H1 (cell line): ENCODE measurements around the gene HLX. TPM values are rescaled to one million over a fixed set of nuclear protein-coding genes. Genes with fewer than 3 reads are reported as not detected.

Experiments
- CTCF ChIA-PET: fragments of 300-600 bp; sonication (Branson Sonifier 250); formaldehyde crosslinking; loops from one replicate; lab custom pipeline; 2021; ENCODE audit not compliant: partially characterized antibody; lab: Charles Lee
- POLR2A ChIA-PET: fragments of 300-600 bp; sonication (Branson Sonifier 250); formaldehyde crosslinking; loops from one replicate; lab custom pipeline; 2021; ENCODE audit warnings: inconsistent platforms; ENCODE audit not compliant: partially characterized antibody; lab: Charles Lee
- DNase-seq, 2 experiments: peaks; one replicate each; pipeline versions ENCODE4 v3.0.0 to v3.0.0-alpha.2; 2010 to 2022; ENCODE audit warnings: low spot score in 2 of 2, low read depth in 1 of 2, mixed read lengths in 1 of 2
- FAIRE-seq: peaks from 2 replicates; lab custom pipeline; 2011; peaks lifted over from hg19 to GRCh38; lab: Jason Lieb, UNC
- H2AFZ ChIP-seq: 2 replicates; pipeline ENCODE4 v1.8.1; 2012; ENCODE audit warnings: low read length, inconsistent platforms
- H2AK5ac ChIP-seq: 2 replicates; pipeline ENCODE4 v1.6.1; 2013; ENCODE audit warnings: low read depth, low read length
- H2BK120ac ChIP-seq: replicated peaks from 2 replicates; pipeline ENCODE3; 2013; ENCODE audit warnings: low read depth, low read length, inconsistent platforms
- H2BK12ac ChIP-seq: 2 replicates; pipeline ENCODE4 v1.6.1; 2013; ENCODE audit warnings: low read depth, low read length
- H2BK15ac ChIP-seq: 2 replicates; pipeline ENCODE4 v1.6.1; 2013; ENCODE audit warnings: low read length
- H2BK20ac ChIP-seq: 2 replicates; pipeline ENCODE4 v1.6.1; 2013; ENCODE audit warnings: low read length
- H2BK5ac ChIP-seq: 2 replicates; pipeline ENCODE4 v1.6.1; 2013; ENCODE audit warnings: low read depth, low read length
- H3K14ac ChIP-seq: 2 replicates; pipeline ENCODE4 v1.6.1; 2013; ENCODE audit warnings: inconsistent platforms; ENCODE audit not compliant: insufficient read length
- H3K18ac ChIP-seq: 2 replicates; pipeline ENCODE4 v1.6.1; 2013; ENCODE audit warnings: low read length; ENCODE audit errors: extremely low read depth
- H3K23ac ChIP-seq: 2 replicates; pipeline ENCODE4 v1.6.1; 2013; ENCODE audit warnings: inconsistent platforms; ENCODE audit not compliant: insufficient read length
- H3K23me2 ChIP-seq: 2 replicates; pipeline ENCODE4 v1.6.1; 2013; ENCODE audit warnings: low read depth, low read length
- H3K27ac ChIP-seq: 2 replicates; pipeline ENCODE4 v1.6.1; 2011; ENCODE audit warnings: low read depth, low read length, inconsistent platforms
- H3K27me3 ChIP-seq, 4 experiments: replicated peaks in 1 of 4; 1 replicate in 1 of 4; 2 replicates in 3 of 4; pipeline versions ENCODE4 v1.6.1 to v1.8.1; 2011 to 2013; ENCODE audit warnings: low read length in 3 of 4, mild to moderate bottlenecking in 3 of 4, inconsistent platforms in 2 of 4, mixed read lengths in 2 of 4, moderate library complexity in 1 of 4; ENCODE audit not compliant: control insufficient read depth in 3 of 4, insufficient read depth in 3 of 4; ENCODE audit errors: extremely low read depth in 1 of 4
- H3K36me3 ChIP-seq, 4 experiments: 2 replicates each; pipeline versions ENCODE4 v1.6.1 to v1.8.1; 2011 to 2013; ENCODE audit warnings: mild to moderate bottlenecking in 4 of 4, low read length in 3 of 4, moderate library complexity in 2 of 4, control low read depth in 1 of 4, inconsistent platforms in 1 of 4; ENCODE audit not compliant: insufficient read depth in 4 of 4, control insufficient read depth in 2 of 4
- H3K4ac ChIP-seq: replicated peaks from 2 replicates; pipeline ENCODE3; 2013; ENCODE audit warnings: low read length, low read depth, mixed read lengths, inconsistent platforms; ENCODE audit not compliant: insufficient read length
- H3K4me1 ChIP-seq, 4 experiments: replicated peaks in 1 of 4; 1 replicate in 1 of 4; 2 replicates in 3 of 4; pipeline versions ENCODE4 v1.6.1 to v1.8.1; 2011 to 2013; ENCODE audit warnings: low read length in 3 of 4, inconsistent platforms in 2 of 4, mixed read lengths in 1 of 4; ENCODE audit not compliant: insufficient read depth in 4 of 4, control insufficient read depth in 3 of 4
- H3K4me2 ChIP-seq, 2 experiments: 2 replicates each; pipeline versions ENCODE4 v1.6.1 to v1.8.1; 2011 to 2013; ENCODE audit warnings: low read depth in 2 of 2, low read length in 2 of 2, control low read depth in 1 of 2, inconsistent platforms in 1 of 2, mild to moderate bottlenecking in 1 of 2; ENCODE audit not compliant: insufficient read depth in 1 of 2
- H3K4me3 ChIP-seq, 4 experiments: fragments of 200-600, 300-600 bp in 1 of 4; sonication (generic), shearing (Covaris generic), sonication (Bioruptor Twin) in 1 of 4; 2 replicates each; pipeline versions ENCODE4 v1.5.1 to v1.8.1; 2011 to 2016; ENCODE audit warnings: low read length in 4 of 4, low read depth in 3 of 4, control low read depth in 2 of 4, inconsistent platforms in 2 of 4, mild to moderate bottlenecking in 2 of 4, mixed read lengths in 1 of 4, moderate library complexity in 1 of 4; ENCODE audit not compliant: insufficient read depth in 2 of 4; ENCODE audit errors: extremely low read depth in 1 of 4
- H3K56ac ChIP-seq: replicated peaks from 2 replicates; pipeline ENCODE3; 2013; ENCODE audit warnings: low read depth, mild to moderate bottlenecking, mixed read lengths, low read length, inconsistent platforms; ENCODE audit not compliant: insufficient read length
- H3K79me1 ChIP-seq: 2 replicates; pipeline ENCODE4 v1.6.1; 2013; ENCODE audit warnings: low read depth, low read length, control low read depth
- H3K79me2 ChIP-seq, 2 experiments: 2 replicates each; pipeline versions ENCODE4 v1.6.1 to v1.8.1; 2012 to 2013; ENCODE audit warnings: low read length in 2 of 2, mild to moderate bottlenecking in 2 of 2, inconsistent platforms in 1 of 2; ENCODE audit not compliant: insufficient read depth in 2 of 2, control insufficient read depth in 1 of 2
- H3K9ac ChIP-seq, 4 experiments: replicated peaks in 1 of 4; 1 replicate in 1 of 4; 2 replicates in 3 of 4; pipeline versions ENCODE4 v1.6.1 to v1.8.1; 2011 to 2013; ENCODE audit warnings: low read depth in 3 of 4, low read length in 3 of 4, control low read depth in 2 of 4, mild to moderate bottlenecking in 2 of 4, moderate library complexity in 2 of 4, inconsistent platforms in 1 of 4; ENCODE audit errors: extremely low read depth in 1 of 4
- H3K9me3 ChIP-seq, 2 experiments: 2 replicates each; pipeline versions ENCODE4 v1.6.1 to v1.8.1; 2012 to 2013; ENCODE audit warnings: mild to moderate bottlenecking in 2 of 2, moderate library complexity in 2 of 2, control low read depth in 1 of 2, inconsistent platforms in 1 of 2, low read depth in 1 of 2, low read length in 1 of 2, mixed read lengths in 1 of 2; ENCODE audit not compliant: insufficient read depth in 2 of 2
- H4K20me1 ChIP-seq, 2 experiments: replicated peaks in 1 of 2; 2 replicates each; pipeline versions ENCODE3 to v1.8.1; 2011 to 2013; ENCODE audit warnings: inconsistent platforms in 2 of 2, low read length in 2 of 2, mild to moderate bottlenecking in 1 of 2; ENCODE audit not compliant: insufficient read depth in 2 of 2, control insufficient read depth in 1 of 2
- H4K5ac ChIP-seq: 2 replicates; pipeline ENCODE4 v1.6.1; 2013; ENCODE audit warnings: low read length, low read depth, mixed read lengths, inconsistent platforms; ENCODE audit not compliant: insufficient read length
- H4K8ac ChIP-seq: 2 replicates; pipeline ENCODE4 v1.8.0; 2013; ENCODE audit warnings: mild to moderate bottlenecking, moderate library complexity, low read length, inconsistent platforms; ENCODE audit not compliant: insufficient read depth; ENCODE audit errors: extremely low read depth
- H4K91ac ChIP-seq: replicated peaks from 2 replicates; pipeline ENCODE3; 2013; ENCODE audit warnings: low read length, mixed read lengths, inconsistent platforms; ENCODE audit not compliant: insufficient read length
- CBX8 ChIP-seq: fragments of 300-800, 300-1000 bp; sonication (generic); IDR thresholded peaks from 2 replicates; pipeline ENCODE4 v1.7.1; 2016; ENCODE audit warnings: low read depth, low read length, borderline replicate concordance
- EGR1 ChIP-seq: IDR thresholded peaks from 2 replicates; pipeline ENCODE4 v1.6.1; 2011; ENCODE audit warnings: low read depth, low read length, borderline replicate concordance
- FOSL1 ChIP-seq: IDR thresholded peaks from 2 replicates; pipeline ENCODE4 v1.6.1; 2011; ENCODE audit warnings: mild to moderate bottlenecking, low read depth, low read length, moderate library complexity; ENCODE audit not compliant: insufficient read depth
- HDAC2 ChIP-seq, 2 experiments: fragments of 300-600 bp in 1 of 2; sonication (generic) in 1 of 2; IDR thresholded peaks; 2 replicates each; pipeline ENCODE4 v1.6.1; 2011 to 2012; ENCODE audit warnings: low read depth in 2 of 2, low read length in 2 of 2, mild to moderate bottlenecking in 2 of 2, moderate library complexity in 2 of 2, borderline replicate concordance in 1 of 2, inconsistent platforms in 1 of 2
- MAFK ChIP-seq: IDR thresholded peaks from 2 replicates; pipeline ENCODE4 v1.6.1; 2012; ENCODE audit warnings: low read depth, mild to moderate bottlenecking, improper control_type of control experiment, low read length
- NANOG ChIP-seq: IDR thresholded peaks from 2 replicates; pipeline ENCODE4 v1.6.1; 2011; ENCODE audit warnings: low read length, low read depth, mild to moderate bottlenecking, inconsistent platforms; ENCODE audit not compliant: insufficient read depth, poor library complexity, severe bottlenecking
- RAD21 ChIP-seq, 2 experiments: IDR thresholded peaks in 1 of 2; conservative IDR thresholded peaks in 1 of 2; 2 replicates each; pipeline ENCODE4 v1.6.1; 2011; ENCODE audit warnings: low read depth in 2 of 2, low read length in 2 of 2, improper control_type of control experiment in 1 of 2, inconsistent platforms in 1 of 2, mild to moderate bottlenecking in 1 of 2, moderate library complexity in 1 of 2
- SP4 ChIP-seq: IDR thresholded peaks from 2 replicates; pipeline ENCODE4 v1.6.1; 2012; ENCODE audit warnings: low read length, inconsistent platforms
- TAF1 ChIP-seq: IDR thresholded peaks from 2 replicates; pipeline ENCODE4 v1.6.1; 2011; ENCODE audit warnings: mild to moderate bottlenecking, low read depth, low read length
- TAF7 ChIP-seq: optimal IDR thresholded peaks from 2 replicates; pipeline ENCODE3; 2011; ENCODE audit warnings: low read depth, mild to moderate bottlenecking, inconsistent platforms, low read length, moderate library complexity, borderline replicate concordance
- WGBS, 2 experiments: shearing (Covaris generic) in 1 of 2; methylation state at CpG; one replicate each; pipeline versions ENCODE4 v1.1.6 to v1.1.7; 2013 to 2015; ENCODE audit warnings: low lambda C conversion rate in 2 of 2, mixed read lengths in 2 of 2, inconsistent platforms in 1 of 2, low coverage in 1 of 2, missing lambda C conversion rate in 1 of 2; ENCODE audit not compliant: insufficient replicate concordance in 2 of 2, insufficient coverage in 1 of 2, insufficient read length in 1 of 2; ENCODE audit errors: extremely low coverage in 1 of 2, missing lambda C conversion rate in 1 of 2; 5-methylcytosine and 5-hydroxymethylcytosine counted together
- polyA plus RNA-seq, 7 experiments: library from polyadenylated mRNA; depleted of rRNA in 3 of 7; stranded (reverse) in 5 of 7; unstranded in 2 of 7; fragments of >200 nt in 5 of 7; fragments of 200-250 nt in 2 of 7; gene quantifications; 1 replicate in 5 of 7; 2 replicates in 1 of 7; 4 replicates in 1 of 7; pipeline versions ENCODE4 v1.2.1 to v1.2.3, GENCODE V29; 2011 to 2013; ENCODE audit warnings: missing spikeins in 2 of 7, mixed read lengths in 2 of 7
- total RNA-seq: library from RNA; stranded (reverse); fragmentation: NEBNext Ultra II Directional; extraction: Animal tissue kit (Norgen Biotek cat#: 25700); gene quantifications from 2 replicates; pipeline ENCODE4 v1.2.1, GENCODE V29; 2021

The HLX gene
- total and polyA plus RNA-seq, 2 of the 8 experiments (the other 6 are each of a cell fraction or from before 2014, with no cell fraction given): 0.11 to 0.30 TPM

GRCh38 chr1:220894025-220894923, 15.0 kb downstream of the HLX start:
- H2AFZ ChIP-seq: no peak overlapping the region; the same call in 1 of the 2 replicates
- H3K4me3 ChIP-seq: peak overlapping the region; percentile 23 to 54 (median 32)
- ChIA-PET CTCF (interaction anchor here (0.6 to 3.1 kb wide), 12 partner anchors 9 to 1648 kb away, joined by 3 to 15 read pairs (median 4); partner anchors contain the start of gene HLX), POLR2A (interaction anchor here (1.8 to 2.3 kb wide), 3 partner anchors 9 to 17 kb away, joined by 4 to 8 read pairs (median 6); partner anchors contain the start of gene HLX)
- H3K4me2 ChIP-seq: peak overlapping the region; percentile 74 to 97
- FAIRE-seq: no peak
- no peak overlapping the region; the same call in 1 of the 2 replicates for H2AK5ac ChIP-seq
- H3K79me2 ChIP-seq: no peaks in the 10 kb centered on the region
- H3K4ac ChIP-seq: no peak overlapping the region
- no peak overlapping the region for H2BK120ac ChIP-seq
- no peak overlapping the region for H4K5ac ChIP-seq
- H4K20me1 ChIP-seq: peaks cover 18 to 43% of the 10 kb centered on the region in 2 experiments
- H3K27ac ChIP-seq: no peak overlapping the region
- H3K23ac ChIP-seq: no peak overlapping the region
- H3K4me1 ChIP-seq: peaks cover 10 to 36% (median 21%) of the 10 kb centered on the region in 4 experiments
- no peak overlapping the region for H3K56ac ChIP-seq
- 0 out of 2 replicates have a peak overlapping the region, but pooled peaks have one; percentile 48 for H3K18ac ChIP-seq
- no peaks in the 10 kb centered on the region; the same call in none of the 2 replicates for H3K23me2 ChIP-seq
- no peaks in the 10 kb centered on the region; the same call in 1 of the 2 replicates for H3K79me1 ChIP-seq
- no peak overlapping the region for H3K9ac ChIP-seq
- H2BK15ac ChIP-seq: no peak overlapping the region
- no peak overlapping the region for H4K91ac ChIP-seq
- H3K36me3 ChIP-seq: no peaks in the 10 kb centered on the region
- peaks cover 74 to 81% (median 80%) of the 10 kb centered on the region in 4 experiments for H3K27me3 ChIP-seq
- H2BK20ac ChIP-seq: no peak overlapping the region
- DNase-seq: peak in 1 of 2 experiments; percentile 68
- H3K14ac ChIP-seq: no peak overlapping the region
- H3K9me3 ChIP-seq: no peaks in the 10 kb centered on the region
- no peak overlapping the region for H4K8ac ChIP-seq
- H2BK5ac ChIP-seq: no peak overlapping the region
- no peak overlapping the region for H2BK12ac ChIP-seq
- WGBS, 2 experiments: 4% methylated on average over 64 of the region's 71 CpGs; no CpG with 5 or more reads in 1 of the 2 experiments
- TF ChIP-seq CBX8 (peak; percentile 95; the same call in 1 of the 2 replicates), TAF1 (no peak), MAFK (no peak), HDAC2 (IDR thresholded peaks at IDR 0.05; ENCODE audit: borderline replicate concordance in 1 of 2, low read depth in 2 of 2, low read length in 2 of 2) (no peak), EGR1 (no peak), SP4 (no peak), TAF7 (no peak), NANOG (no peak), FOSL1 (no peak), RAD21 (IDR thresholded peaks at IDR 0.05 in 1 of 2, conservative IDR thresholded peaks at IDR 0.05 in 1 of 2; ENCODE audit: low read depth in 2 of 2, low read length in 2 of 2) (peak; percentile 1 to 4; a peak in 1 of 4 replicates)
